ENCODE data around the gene TACC3. TPM values are rescaled to one million over a fixed set of nuclear protein-coding genes. Genes with fewer than 3 reads are reported as not detected.

Gene TACC3
- total RNA-seq, 1 donor from 2014 or later = 159 TPM

GRCh38 chr4:1741208-1741607 is 19.9 kb downstream of the TACC3 start:
- no peak overlapping the region for H3K27ac Mint-ChIP-seq (ENCODE audit: unreplicated experiment)
- peaks cover 20% of the 10 kb centered on the region for H3K36me3 Mint-ChIP-seq (ENCODE audit: low read depth)
- no peaks in the 10 kb centered on the region for H3K9me3 Mint-ChIP-seq
- no peak for DNase-seq (ENCODE audit: low read depth, low spot score)
- no peaks in the 10 kb centered on the region for H3K4me1 Mint-ChIP-seq
- TF ChIP-seq CTCF (conservative IDR thresholded peaks at IDR 0.05) = no peak
- H3K27me3 Mint-ChIP-seq (ENCODE audit: low read depth) = no peaks in the 10 kb centered on the region
- no peak overlapping the region for H3K4me3 Mint-ChIP-seq

- no peak for DNase-seq (ENCODE audit: low read depth, low spot score)
- no peak for TF ChIP-seq CTCF (conservative IDR thresholded peaks at IDR 0.05)
- H3K27ac Mint-ChIP-seq (ENCODE audit: unreplicated experiment) = no peak overlapping the region
- H3K4me3 Mint-ChIP-seq = no peak overlapping the region
- no peaks in the 10 kb centered on the region for H3K4me1 Mint-ChIP-seq
- no peaks in the 10 kb centered on the region for H3K9me3 Mint-ChIP-seq
- no peaks in the 10 kb centered on the region for H3K27me3 Mint-ChIP-seq (ENCODE audit: low read depth)
- H3K36me3 Mint-ChIP-seq (ENCODE audit: low read depth) = peaks cover 8% of the 10 kb centered on the region
Measured at GRCh38 chr4:1743551-1743950, 22.2 kb downstream of the TACC3 start.

- DNase-seq (ENCODE audit: low read depth, low spot score) = no peak
- Mint-ChIP-seq H3K9me3 (no peaks in the 10 kb centered on the region), H3K36me3 (ENCODE audit: low read depth) (peaks cover 4% of the 10 kb centered on the region), H3K4me1 (no peaks in the 10 kb centered on the region), H3K4me3 (no peak overlapping the region), H3K27ac (ENCODE audit: unreplicated experiment) (no peak overlapping the region), H3K27me3 (ENCODE audit: low read depth) (no peaks in the 10 kb centered on the region)
- TF ChIP-seq CTCF (conservative IDR thresholded peaks at IDR 0.05) = no peak
Measured at GRCh38 chr4:1743975-1744374, 22.7 kb downstream of the TACC3 start.

GRCh38 chr4:1744552-1744951 is 23.2 kb downstream of the TACC3 start:
- Mint-ChIP-seq H3K9me3 (no peaks in the 10 kb centered on the region), H3K36me3 (ENCODE audit: low read depth) (peaks cover 3% of the 10 kb centered on the region), H3K27me3 (ENCODE audit: low read depth) (no peaks in the 10 kb centered on the region), H3K27ac (ENCODE audit: unreplicated experiment) (no peak overlapping the region), H3K4me3 (no peak overlapping the region), H3K4me1 (no peaks in the 10 kb centered on the region)
- no peak for DNase-seq (ENCODE audit: low read depth, low spot score)
- TF ChIP-seq CTCF (conservative IDR thresholded peaks at IDR 0.05) = no peak

- Mint-ChIP-seq H3K27me3 (ENCODE audit: low read depth) (no peaks in the 10 kb centered on the region), H3K27ac (ENCODE audit: unreplicated experiment) (no peak overlapping the region), H3K4me1 (no peaks in the 10 kb centered on the region), H3K4me3 (no peak overlapping the region), H3K36me3 (ENCODE audit: low read depth) (peaks cover 3% of the 10 kb centered on the region), H3K9me3 (no peaks in the 10 kb centered on the region)
- no peak for DNase-seq (ENCODE audit: low read depth, low spot score)
- no peak for TF ChIP-seq CTCF (conservative IDR thresholded peaks at IDR 0.05)
Measured at GRCh38 chr4:1745165-1745564, 23.8 kb downstream of the TACC3 start.

- peaks cover 3% of the 10 kb centered on the region for H3K36me3 Mint-ChIP-seq (ENCODE audit: low read depth)
- no peaks in the 10 kb centered on the region for H3K27me3 Mint-ChIP-seq (ENCODE audit: low read depth)
- DNase-seq (ENCODE audit: low read depth, low spot score) = no peak
- no peak overlapping the region for H3K4me3 Mint-ChIP-seq
- H3K9me3 Mint-ChIP-seq = no peaks in the 10 kb centered on the region
- H3K27ac Mint-ChIP-seq (ENCODE audit: unreplicated experiment) = no peak overlapping the region
- TF ChIP-seq CTCF (conservative IDR thresholded peaks at IDR 0.05) = no peak
- no peaks in the 10 kb centered on the region for H3K4me1 Mint-ChIP-seq
Measured at GRCh38 chr4:1745697-1746096, 24.4 kb downstream of the TACC3 start.

All from neural crest cell (in vitro differentiated cells).